Measurements from ENCODE around the gene TAS2R40.
"Not testable (repeated sequence)": the region's sequence is repeated elsewhere in the genome, so short reads cannot be mapped to it uniquely, and the experiment has no call there.

TAS2R40 gene

DNA sequence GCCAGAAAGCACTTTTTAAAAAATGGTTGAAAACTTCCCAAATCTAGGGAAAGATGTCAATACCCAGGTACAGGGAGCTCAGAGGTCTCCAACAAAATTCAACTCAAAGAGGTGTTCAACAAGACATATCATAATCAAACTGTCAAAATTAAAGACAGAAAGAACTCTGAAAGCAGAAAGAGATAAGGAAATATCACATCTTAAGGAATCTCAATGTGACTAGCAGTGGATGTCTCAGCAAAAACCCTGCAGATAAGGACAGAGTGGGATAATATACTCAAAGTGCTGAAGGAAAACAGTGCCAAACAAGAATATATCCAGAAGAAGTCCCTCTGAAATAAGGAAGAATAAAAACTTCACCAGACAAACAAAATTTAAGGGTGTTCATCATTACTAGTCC is 28.4 kb downstream of the TAS2R40 start:
- DNase-seq (ENCODE audit: low read depth) = no peak

- no peak for DNase-seq (ENCODE audit: low read depth)
Measured at GRCh38 chr7:143250822-143251221, 29.0 kb downstream of the TAS2R40 start.

DNA sequence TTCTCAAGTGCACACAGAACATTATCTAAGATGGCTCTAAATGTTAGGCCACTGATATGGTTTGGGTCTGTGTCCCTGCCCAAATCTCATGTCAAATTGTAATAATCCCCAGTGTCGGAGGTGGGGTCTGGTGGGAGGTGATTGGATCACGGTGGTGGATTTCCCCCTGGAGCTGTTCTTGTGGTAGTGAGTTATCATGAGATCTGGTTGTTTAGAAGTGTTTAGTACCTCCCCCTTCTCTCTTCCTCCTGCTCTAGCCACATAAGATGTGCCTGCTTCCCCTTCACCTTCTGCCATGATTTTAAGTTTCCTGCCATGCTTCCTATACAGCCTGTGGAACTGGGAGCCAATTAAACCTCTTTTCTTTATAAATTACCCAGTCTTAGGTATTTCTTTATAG is 30.2 kb downstream of the TAS2R40 start:
- no peak for DNase-seq (ENCODE audit: low read depth)

GRCh38 chr7:143255564-143255963 is 33.7 kb downstream of the TAS2R40 start:
- no peak for DNase-seq (ENCODE audit: low read depth)

- DNase-seq (ENCODE audit: low read depth) = no peak
Measured at GRCh38 chr7:143256325-143256724, 34.5 kb downstream of the TAS2R40 start.

DNA sequence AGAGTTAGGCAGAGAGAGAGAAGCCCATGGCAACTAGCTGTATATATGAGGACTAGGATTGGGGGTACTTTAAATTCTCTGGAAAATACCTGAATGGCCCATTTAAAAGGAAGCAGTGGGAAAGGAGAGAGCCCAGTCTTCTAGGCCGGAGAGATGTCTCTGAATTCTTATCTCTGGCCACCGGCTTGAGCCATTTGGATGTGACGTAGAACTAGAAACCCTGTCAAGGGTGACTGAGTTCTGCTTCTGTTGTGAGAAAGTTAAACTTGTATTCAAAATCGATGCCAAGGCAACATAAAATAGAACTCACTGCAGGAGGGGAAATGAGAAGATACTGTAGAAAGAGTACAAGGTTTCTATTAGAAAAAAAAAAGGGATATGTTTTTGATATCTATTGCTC is 35.1 kb downstream of the TAS2R40 start:
- no peak for DNase-seq (ENCODE audit: low read depth)

DNA sequence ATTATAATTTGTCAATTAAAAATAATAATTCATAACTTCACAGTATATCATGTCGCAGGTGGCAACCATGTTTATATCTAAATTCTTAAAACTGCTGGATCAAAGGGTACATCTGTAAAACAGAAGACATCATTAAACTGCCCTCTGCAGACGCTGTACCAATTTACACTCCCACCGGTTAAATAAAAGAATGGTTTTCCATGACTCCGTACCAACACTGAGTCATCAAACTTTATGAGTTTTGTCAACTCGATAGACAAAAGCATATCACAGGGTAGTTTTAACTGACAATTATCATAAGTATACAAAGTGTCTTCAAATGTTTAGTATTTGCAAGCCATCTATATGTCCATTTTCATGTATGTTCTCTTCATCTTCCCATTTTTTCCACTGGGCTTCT is 35.7 kb downstream of the TAS2R40 start:
- no peak for DNase-seq (ENCODE audit: low read depth)

DNA sequence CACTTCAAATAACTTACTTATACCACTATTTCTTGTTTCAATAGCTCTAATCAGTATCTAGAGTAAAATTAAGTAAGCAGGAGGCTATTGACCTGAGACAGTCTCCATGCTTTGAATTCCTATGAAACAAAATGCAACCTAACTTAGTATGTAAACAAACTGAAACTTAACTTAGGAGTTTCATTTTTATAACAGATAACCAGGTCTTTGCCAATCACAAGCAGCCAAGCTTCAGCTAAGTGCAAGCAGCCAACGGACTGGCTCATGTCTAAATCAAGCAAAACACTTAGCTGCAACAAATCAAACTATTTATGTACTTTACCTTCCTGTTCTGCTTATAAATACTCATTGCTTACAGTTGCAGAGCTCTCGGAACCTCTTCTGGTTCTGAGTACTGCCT is 37.0 kb downstream of the TAS2R40 start:
- DNase-seq (ENCODE audit: low read depth) = no peak

DNA sequence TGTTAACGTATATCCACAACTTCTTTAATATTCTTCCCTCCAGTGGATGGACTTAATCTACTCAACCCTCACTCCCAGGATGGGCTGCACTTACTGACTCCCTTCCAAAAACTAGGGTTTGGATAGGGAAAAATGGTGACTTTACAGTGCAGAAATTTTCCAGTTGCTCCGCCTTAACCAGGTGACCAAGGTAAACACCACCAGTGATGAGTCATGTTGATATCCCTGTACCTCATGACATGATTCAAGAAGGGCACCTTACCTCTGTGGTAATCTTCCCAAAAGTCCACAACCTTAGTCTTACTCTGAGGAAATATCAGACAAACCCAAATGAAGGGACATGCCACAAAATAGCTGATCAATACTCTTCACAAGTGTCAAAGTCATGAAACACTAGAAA is 37.9 kb downstream of the TAS2R40 start:
- no peak for DNase-seq (ENCODE audit: low read depth)

GRCh38 chr7:143261901-143262300 is 40.1 kb downstream of the TAS2R40 start:
- DNase-seq (ENCODE audit: low read depth) = no peak

GRCh38 chr7:143263266-143264195 is 41.7 kb downstream of the TAS2R40 start, which contains the start of gene GSTK1:
Gene GSTK1, plus strand, starts transcription at chr7:143263441. Its CDS starts 73 bp downstream, at chr7:143263514.
- DNase-seq (ENCODE audit: low read depth) = peak; percentile 66

DNA sequence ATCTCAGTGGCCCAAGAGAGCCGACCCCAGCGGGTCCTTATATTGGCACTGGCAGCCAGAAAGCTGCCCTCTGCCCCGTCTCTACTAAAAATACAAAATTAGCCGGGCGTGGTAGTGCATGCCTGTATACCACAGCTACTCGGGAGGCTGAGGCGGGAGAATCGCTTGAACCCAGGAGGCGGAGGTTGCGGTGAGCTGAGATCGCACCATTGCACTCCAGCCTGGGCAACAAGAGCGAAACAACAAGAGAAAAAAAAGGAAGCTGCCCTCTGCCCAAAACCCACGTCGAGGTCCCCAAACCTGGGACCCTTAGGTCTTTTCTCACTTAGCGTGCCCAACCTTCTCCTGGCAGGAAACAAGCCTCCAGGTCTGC is 42.3 kb downstream of the TAS2R40 start:
- DNase-seq (ENCODE audit: low read depth) = not testable (repeated sequence)

- DNase-seq (ENCODE audit: low read depth) = no peak
Measured at GRCh38 chr7:143265017-143265693, 43.3 kb downstream of the TAS2R40 start.

- DNase-seq (ENCODE audit: low read depth) = no peak
Measured at GRCh38 chr7:143269251-143269650, 47.4 kb downstream of the TAS2R40 start.

- no peak for DNase-seq (ENCODE audit: low read depth)
Measured at GRCh38 chr7:143271240-143271639, 49.4 kb downstream of the TAS2R40 start.
